PC-9 (cell line): ENCODE data around the gene NR6A1. TPM values are rescaled to one million over a fixed set of nuclear protein-coding genes. Genes with fewer than 3 reads are reported as not detected.

Source experiments
- BruUV-seq: library from RNA; stranded (reverse); fragments of 400-500 nt; replicated peaks from 2 replicates; lab custom pipeline; 2021; lab: Mats Ljungman, UMichigan
- CTCF ChIA-PET: fragments of 300-600 bp; sonication (Branson Sonifier 250); formaldehyde crosslinking; loops from one replicate; lab custom pipeline; 2022; ENCODE audit warnings: antibody characterized with exemption; lab: Charles Lee
- POLR2A ChIA-PET: fragments of 300-600 bp; sonication (Branson Sonifier 250); formaldehyde crosslinking; loops from one replicate; lab custom pipeline; 2022; ENCODE audit warnings: antibody characterized with exemption; ENCODE audit not compliant: unreplicated experiment; lab: Charles Lee
- DNase-seq, 2 experiments: peaks; one replicate each; pipeline versions ENCODE4 v3.0.0 to v3.0.0-alpha.2; 2015 to 2022; ENCODE audit warnings: mixed read lengths in 1 of 2
- H2AFZ ChIP-seq: fragments of 200-600 bp; sonication (generic); 2 replicates; pipeline ENCODE4 v1.8.1; 2017; ENCODE audit warnings: antibody characterized with exemption
- H3F3A ChIP-seq: fragments of 200-600 bp; sonication (generic); 2 replicates; pipeline ENCODE4 v1.8.1; 2017; ENCODE audit warnings: antibody characterized with exemption, mild to moderate bottlenecking, low read depth; ENCODE audit not compliant: insufficient read depth
- H3K27ac ChIP-seq: fragments of 200-600 bp; sonication (generic); 2 replicates; pipeline ENCODE4 v1.6.1; 2016; ENCODE audit warnings: mixed run types
- H3K27me3 ChIP-seq: fragments of 200-600 bp; sonication (generic); 2 replicates; pipeline ENCODE4 v1.6.1; 2016; ENCODE audit warnings: low read depth, mixed run types; ENCODE audit not compliant: insufficient read depth
- H3K36me3 ChIP-seq: fragments of 200-600 bp; sonication (generic); 2 replicates; pipeline ENCODE4 v1.6.1; 2016; ENCODE audit warnings: low read depth, mixed run types
- H3K4me1 ChIP-seq: fragments of 200-600 bp; sonication (generic); replicated peaks from 2 replicates; pipeline ENCODE4 v1.6.1; 2016; ENCODE audit warnings: mixed run types; ENCODE audit not compliant: insufficient read depth
- H3K4me2 ChIP-seq: fragments of 200-600 bp; sonication (generic); 2 replicates; pipeline ENCODE4 v1.6.1; 2017; ENCODE audit warnings: mixed run types
- H3K4me3 ChIP-seq: fragments of 200-600 bp; sonication (generic); 2 replicates; pipeline ENCODE4 v1.6.1; 2016; ENCODE audit warnings: mixed run types
- H3K79me2 ChIP-seq: fragments of 200-600 bp; sonication (generic); 2 replicates; pipeline ENCODE4 v1.6.1; 2017; ENCODE audit warnings: low read depth, mixed run types
- H3K9me2 ChIP-seq: fragments of 200-600 bp; sonication (generic); 2 replicates; pipeline ENCODE4 v1.8.1; 2017; ENCODE audit warnings: mild to moderate bottlenecking; ENCODE audit not compliant: insufficient read depth
- H3K9me3 ChIP-seq: fragments of 200-600 bp; sonication (generic); 2 replicates; pipeline ENCODE4 v1.8.1; 2016; ENCODE audit warnings: low read depth; ENCODE audit not compliant: insufficient read depth
- H4K20me1 ChIP-seq: fragments of 200-600 bp; sonication (generic); 2 replicates; pipeline ENCODE4 v1.8.1; 2017; ENCODE audit not compliant: insufficient read depth
- CTCF ChIP-seq: fragments of 200-600 bp; sonication (generic); conservative IDR thresholded peaks from 2 replicates; pipeline ENCODE4 v1.6.1; 2017; ENCODE audit warnings: mixed run types, antibody characterized with exemption, mild to moderate bottlenecking, moderate library complexity
- EZH2 ChIP-seq: fragments of 200-600 bp; sonication (generic); IDR thresholded peaks from 2 replicates; pipeline ENCODE4 v1.8.0; 2017; ENCODE audit warnings: antibody characterized with exemption, low read depth
- intact Hi-C: fragments of 100-400 bp; cut with micrococcal nuclease; formaldehyde crosslinking; loops from one replicate; pipeline ENCODE4 v1.10.0; 2022; ENCODE audit not compliant: unreplicated experiment
- total RNA-seq: library from RNA; stranded (reverse); gene quantifications from 2 replicates; pipeline ENCODE4 v1.2.3, GENCODE V29; 2021

NR6A1 gene
- total RNA-seq, 1 experiment from 2014 or later = 13.0 TPM

- H3K79me2 ChIP-seq = no peaks in the 10 kb centered on the region
- H4K20me1 ChIP-seq = no peaks in the 10 kb centered on the region
- TF ChIP-seq EZH2 (no peak), CTCF (peak; percentile 55)
- intact Hi-C loops = loop anchor here (5.0 kb wide), 1 partner anchor 63 kb away; the partner anchor contains the start of gene PSMB7
- H3K9me3 ChIP-seq = no peaks in the 10 kb centered on the region
- H3K4me3 ChIP-seq = no peak overlapping the region
- no TSS peak for BruUV-seq
- no peak overlapping the region for H3K4me2 ChIP-seq
- no peak overlapping the region for H3K27ac ChIP-seq
- peaks cover 12% of the 10 kb centered on the region for H3K27me3 ChIP-seq
- H3K4me1 ChIP-seq = no peaks in the 10 kb centered on the region
- H3F3A ChIP-seq = no peaks in the 10 kb centered on the region
- peak in 1 of 2 experiments; percentile 20 for DNase-seq
- no peaks in the 10 kb centered on the region for H3K9me2 ChIP-seq
- ChIA-PET POLR2A (no interaction called here), CTCF (no interaction called here)
- H2AFZ ChIP-seq = no peak overlapping the region
- H3K36me3 ChIP-seq = no peaks in the 10 kb centered on the region
Measured at GRCh38 chr9:124480621-124480981, 290.5 kb downstream of the NR6A1 start.

DNA sequence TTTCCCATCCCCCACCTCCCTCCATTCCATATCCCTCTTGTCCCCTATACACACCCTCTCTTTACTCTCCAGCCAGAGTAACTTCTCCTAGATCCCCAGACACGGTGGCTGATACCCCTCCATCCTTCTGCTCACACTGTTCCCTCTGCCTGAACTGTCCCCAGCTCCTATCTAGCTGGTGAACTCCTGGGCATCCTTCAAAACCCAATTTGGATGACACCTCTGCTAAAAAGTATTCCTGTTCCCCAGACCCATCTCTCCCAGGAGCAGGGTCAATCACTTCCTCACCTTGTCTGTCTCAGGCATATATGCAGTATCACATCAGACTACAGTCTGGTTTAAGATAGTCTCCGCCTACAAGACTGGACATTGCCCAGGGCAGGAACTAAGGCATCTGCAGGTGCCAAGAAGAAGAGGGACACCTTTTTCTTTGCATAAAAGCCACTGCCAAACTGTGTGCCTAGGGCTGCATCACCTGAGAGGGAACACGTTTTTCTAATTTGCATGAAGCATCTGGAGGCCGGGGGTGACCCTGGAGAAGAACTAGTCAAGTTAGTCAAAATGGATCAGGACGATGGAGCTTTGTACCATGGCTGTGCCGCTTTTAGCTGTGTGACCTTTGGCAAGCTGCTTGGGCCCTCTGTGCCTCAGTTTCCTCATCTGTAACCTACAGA, 291.0 kb downstream of the NR6A1 start:
- no peak overlapping the region for H3K4me2 ChIP-seq
- intact Hi-C loops = loop anchor here (5.0 kb wide), 1 partner anchor 63 kb away; the partner anchor contains the start of gene PSMB7
- H3F3A ChIP-seq = no peaks in the 10 kb centered on the region

GRCh38 chr9:124479371-124479770, 291.7 kb downstream of the NR6A1 start:
- no peak overlapping the region for H2AFZ ChIP-seq
- peaks cover 8% of the 10 kb centered on the region; the same call in 1 of the 2 replicates for H3K27me3 ChIP-seq
- H3K4me1 ChIP-seq = no peaks in the 10 kb centered on the region
- no peaks in the 10 kb centered on the region for H3F3A ChIP-seq
- no peak for DNase-seq
- H3K4me3 ChIP-seq = no peak overlapping the region
- ChIA-PET CTCF (no interaction called here), POLR2A (no interaction called here)
- intact Hi-C loops = no loop called here
- no peaks in the 10 kb centered on the region for H3K79me2 ChIP-seq
- no peaks in the 10 kb centered on the region for H3K9me3 ChIP-seq
- H4K20me1 ChIP-seq = no peaks in the 10 kb centered on the region; the same call in 1 of the 2 replicates
- H3K27ac ChIP-seq = no peak overlapping the region
- BruUV-seq = no TSS peak
- H3K4me2 ChIP-seq = no peak overlapping the region
- TF ChIP-seq EZH2 (no peak), CTCF (no peak)
- no peaks in the 10 kb centered on the region for H3K9me2 ChIP-seq
- H3K36me3 ChIP-seq = no peaks in the 10 kb centered on the region

More for the DNA sequence above, 291.0 kb downstream of the NR6A1 start:
- no peaks in the 10 kb centered on the region for H3K9me2 ChIP-seq
- H3K79me2 ChIP-seq = no peaks in the 10 kb centered on the region
- no peak overlapping the region for H3K27ac ChIP-seq
- H3K4me1 ChIP-seq = no peaks in the 10 kb centered on the region
- no peak overlapping the region for H2AFZ ChIP-seq
- no peak overlapping the region for H3K4me3 ChIP-seq
- CTCF ChIA-PET = no interaction called here
- H3K9me3 ChIP-seq = no peaks in the 10 kb centered on the region
- H3K27me3 ChIP-seq = peaks cover 8% of the 10 kb centered on the region; the same call in 1 of the 2 replicates
- POLR2A ChIA-PET = no interaction called here
- H3K36me3 ChIP-seq = no peaks in the 10 kb centered on the region
- no peak for TF ChIP-seq CTCF
- no peak for TF ChIP-seq EZH2
- no peak for DNase-seq
- BruUV-seq = no TSS peak
- no peaks in the 10 kb centered on the region for H4K20me1 ChIP-seq
